ENCODE data around the gene ZCCHC17. TPM values are rescaled to one million over a fixed set of nuclear protein-coding genes. Genes with fewer than 3 reads are reported as not detected.

Gene ZCCHC17
- polyA plus RNA-seq, 1 experiment, result 72.9 TPM

DNA sequence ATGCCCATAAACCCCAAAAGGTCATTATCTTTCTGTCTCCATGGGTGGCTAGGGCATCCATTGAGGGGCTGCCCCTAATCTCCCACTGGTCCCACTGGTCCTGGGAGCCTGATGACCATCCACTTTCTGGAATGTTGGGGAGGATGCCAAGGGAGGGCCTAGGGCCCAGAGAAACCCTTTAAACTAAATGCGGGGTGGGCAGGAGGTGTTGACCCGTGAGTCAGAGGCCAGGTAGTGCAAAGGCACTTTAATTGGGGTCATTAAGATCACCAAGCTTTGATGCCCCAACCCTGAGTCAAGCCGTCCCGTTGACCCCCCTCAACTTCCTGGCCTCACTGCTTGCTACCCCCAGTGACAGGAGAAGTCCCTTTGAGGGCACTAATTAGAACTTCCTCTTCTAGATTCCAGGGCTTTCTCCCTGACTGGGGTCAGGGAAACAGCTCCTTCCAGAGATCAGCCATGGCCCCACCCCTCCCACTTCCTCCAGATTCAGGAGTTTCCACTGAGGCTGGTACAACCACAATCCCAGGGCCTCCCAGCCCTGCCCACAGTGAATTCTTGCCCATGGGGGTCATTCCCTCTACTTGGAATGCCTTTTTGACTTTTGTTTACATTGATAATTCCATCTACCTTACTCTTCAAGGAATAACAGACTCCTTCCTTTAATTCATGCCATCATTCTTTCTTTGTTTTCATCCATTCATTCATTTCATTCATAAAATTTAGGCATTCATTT is 100.7 kb downstream of the ZCCHC17 start:
- Histone ChIP-seq H3K27me3 (ENCODE audit: control insufficient read depth, insufficient read depth, low read length) (no peaks in the 10 kb centered on the region), H3K9me3 (ENCODE audit: control insufficient read depth, insufficient read depth, low read length) (no peaks in the 10 kb centered on the region), H3K4me3 (ENCODE audit: low read depth, low read length) (no peak overlapping the region), H3K27ac (ENCODE audit: low read depth, low read length) (peak overlapping the region; percentile 86)
- TF ChIP-seq, protein P1, sequence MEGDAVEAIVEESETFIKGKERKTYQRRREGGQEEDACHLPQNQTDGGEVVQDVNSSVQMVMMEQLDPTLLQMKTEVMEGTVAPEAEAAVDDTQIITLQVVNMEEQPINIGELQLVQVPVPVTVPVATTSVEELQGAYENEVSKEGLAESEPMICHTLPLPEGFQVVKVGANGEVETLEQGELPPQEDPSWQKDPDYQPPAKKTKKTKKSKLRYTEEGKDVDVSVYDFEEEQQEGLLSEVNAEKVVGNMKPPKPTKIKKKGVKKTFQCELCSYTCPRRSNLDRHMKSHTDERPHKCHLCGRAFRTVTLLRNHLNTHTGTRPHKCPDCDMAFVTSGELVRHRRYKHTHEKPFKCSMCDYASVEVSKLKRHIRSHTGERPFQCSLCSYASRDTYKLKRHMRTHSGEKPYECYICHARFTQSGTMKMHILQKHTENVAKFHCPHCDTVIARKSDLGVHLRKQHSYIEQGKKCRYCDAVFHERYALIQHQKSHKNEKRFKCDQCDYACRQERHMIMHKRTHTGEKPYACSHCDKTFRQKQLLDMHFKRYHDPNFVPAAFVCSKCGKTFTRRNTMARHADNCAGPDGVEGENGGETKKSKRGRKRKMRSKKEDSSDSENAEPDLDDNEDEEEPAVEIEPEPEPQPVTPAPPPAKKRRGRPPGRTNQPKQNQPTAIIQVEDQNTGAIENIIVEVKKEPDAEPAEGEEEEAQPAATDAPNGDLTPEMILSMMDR (IDR thresholded peaks at IDR 0.05; ENCODE audit: low read depth, low read length), result no peak
- ChIA-PET POLR2A (interaction anchor here (1.1 to 1.9 kb wide), 3 partner anchors 12 to 24 kb away, joined by 3 to 8 read pairs (median 3); no protein-coding TSS in a partner anchor), CTCF (interaction anchor here (1.1 to 13.4 kb wide), 4 partner anchors 21 to 151 kb away, joined by 3 to 238 read pairs (median 34); no protein-coding TSS in a partner anchor)
- DNase-seq (ENCODE audit: low read depth, low spot score), result no peak

- CTCF ChIA-PET, result interaction anchor here (1.4 to 13.4 kb wide), 2 partner anchors 21 to 24 kb away, joined by 3 to 238 read pairs; no protein-coding TSS in a partner anchor
Observed at GRCh38 chr1:31398246-31398645, 101.4 kb downstream of the ZCCHC17 start.

GRCh38 chr1:31399976-31400375 is 103.1 kb downstream of the ZCCHC17 start:
- H3K9me3 ChIP-seq (ENCODE audit: control insufficient read depth, insufficient read depth, low read length), result no peaks in the 10 kb centered on the region
- DNase-seq (ENCODE audit: low read depth, low spot score), result no peak
- H3K27ac ChIP-seq (ENCODE audit: low read depth, low read length), result no peak overlapping the region
- CTCF ChIA-PET, result interaction anchor here (0.6 to 13.4 kb wide), 2 partner anchors 22 to 134 kb away, joined by 6 to 238 read pairs; no protein-coding TSS in a partner anchor
- POLR2A ChIA-PET, result no interaction called here
- no peaks in the 10 kb centered on the region for H3K27me3 ChIP-seq (ENCODE audit: control insufficient read depth, insufficient read depth, low read length)
- TF ChIP-seq, protein P1 (IDR thresholded peaks at IDR 0.05; ENCODE audit: low read depth, low read length), result no peak
- H3K4me3 ChIP-seq (ENCODE audit: low read depth, low read length), result no peak overlapping the region

More at GRCh38 chr1:31398246-31398645, 101.4 kb downstream of the ZCCHC17 start:
- POLR2A ChIA-PET, result interaction anchor here (1.9 kb wide), 1 partner anchor 12 kb away, joined by 8 read pairs; no protein-coding TSS in a partner anchor
- peak overlapping the region; percentile 23 for H3K27ac ChIP-seq (ENCODE audit: low read depth, low read length)
- TF ChIP-seq, protein P1 (IDR thresholded peaks at IDR 0.05; ENCODE audit: low read depth, low read length), result no peak
- no peak for DNase-seq (ENCODE audit: low read depth, low spot score)
- no peak overlapping the region for H3K4me3 ChIP-seq (ENCODE audit: low read depth, low read length)
- H3K27me3 ChIP-seq (ENCODE audit: control insufficient read depth, insufficient read depth, low read length), result no peaks in the 10 kb centered on the region
- H3K9me3 ChIP-seq (ENCODE audit: control insufficient read depth, insufficient read depth, low read length), result no peaks in the 10 kb centered on the region

GRCh38 chr1:31400393-31400792 is 103.6 kb downstream of the ZCCHC17 start:
- ChIA-PET CTCF (interaction anchor here (0.6 to 13.4 kb wide), 4 partner anchors 22 to 149 kb away, joined by 3 to 238 read pairs (median 5); no protein-coding TSS in a partner anchor), POLR2A (no interaction called here)
- H3K27me3 ChIP-seq (ENCODE audit: control insufficient read depth, insufficient read depth, low read length), result no peaks in the 10 kb centered on the region
- H3K27ac ChIP-seq (ENCODE audit: low read depth, low read length), result no peak overlapping the region
- H3K9me3 ChIP-seq (ENCODE audit: control insufficient read depth, insufficient read depth, low read length), result no peaks in the 10 kb centered on the region
- no peak for DNase-seq (ENCODE audit: low read depth, low spot score)
- TF ChIP-seq, protein P1 (IDR thresholded peaks at IDR 0.05; ENCODE audit: low read depth, low read length), result no peak
- no peak overlapping the region for H3K4me3 ChIP-seq (ENCODE audit: low read depth, low read length)

DNA sequence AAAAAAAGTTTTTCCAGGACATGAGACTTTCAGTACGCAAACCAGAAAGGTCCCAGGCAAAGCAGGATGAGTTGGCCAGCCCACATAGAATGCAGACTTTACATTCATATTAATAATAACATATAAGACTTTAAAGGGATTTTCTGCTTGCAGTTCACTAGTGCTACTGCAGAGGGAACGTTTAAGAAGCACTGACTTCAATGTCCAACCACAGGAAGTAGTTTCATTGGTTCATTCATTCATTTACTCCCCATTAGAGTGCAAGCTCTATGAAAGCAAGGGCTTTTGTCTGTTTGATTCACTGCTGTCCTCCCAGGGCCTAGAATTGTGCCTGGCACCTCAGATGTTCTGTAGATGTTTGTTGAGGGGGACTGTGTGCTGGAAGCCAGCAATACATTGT is 104.4 kb downstream of the ZCCHC17 start:
- no peaks in the 10 kb centered on the region for H3K27me3 ChIP-seq (ENCODE audit: control insufficient read depth, insufficient read depth, low read length)
- TF ChIP-seq, protein P1 (IDR thresholded peaks at IDR 0.05; ENCODE audit: low read depth, low read length), result peak; percentile 31
- H3K27ac ChIP-seq (ENCODE audit: low read depth, low read length), result no peak overlapping the region
- H3K9me3 ChIP-seq (ENCODE audit: control insufficient read depth, insufficient read depth, low read length), result no peaks in the 10 kb centered on the region
- POLR2A ChIA-PET, result interaction anchor here (0.6 kb wide), 1 partner anchor 10 kb away, joined by 3 read pairs; no protein-coding TSS in a partner anchor
- CTCF ChIA-PET, result interaction anchor here (0.7 to 13.4 kb wide), 3 partner anchors 21 to 148 kb away, joined by 3 to 238 read pairs (median 4); no protein-coding TSS in a partner anchor
- DNase-seq (ENCODE audit: low read depth, low spot score), result no peak
- no peak overlapping the region for H3K4me3 ChIP-seq (ENCODE audit: low read depth, low read length)
